ENCODE results near the gene GATA6.
"Not testable (repeated sequence)": the region's sequence is repeated elsewhere in the genome, so short reads cannot be mapped to it uniquely, and the experiment has no call there.

Gene GATA6

DNA sequence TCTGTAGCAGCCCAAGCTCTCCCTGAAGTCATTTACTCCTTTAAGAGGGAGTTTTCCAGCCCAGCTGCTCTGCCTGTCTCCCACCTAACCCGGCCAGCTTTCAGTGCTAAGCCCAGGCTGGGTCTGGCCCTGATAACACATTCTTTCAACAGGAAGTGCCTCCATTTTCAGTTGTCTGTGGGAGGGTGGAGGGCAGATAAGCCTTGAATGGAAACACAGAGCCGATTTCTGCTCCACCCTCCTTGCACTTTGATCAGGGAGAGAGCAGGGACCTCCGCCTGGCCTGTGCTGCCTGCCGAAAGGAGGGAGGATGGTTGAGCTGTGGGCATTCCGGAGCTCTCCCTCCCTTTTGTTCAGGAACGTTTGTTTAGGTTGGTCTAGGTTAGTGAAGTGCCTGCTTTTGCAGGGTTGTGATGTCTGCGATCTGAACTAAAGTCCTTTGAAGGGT lies 24.8 kb downstream of the GATA6 start:
- DNase-seq (ENCODE audit: low spot score): no peak
- TF ChIP-seq, protein P1, sequence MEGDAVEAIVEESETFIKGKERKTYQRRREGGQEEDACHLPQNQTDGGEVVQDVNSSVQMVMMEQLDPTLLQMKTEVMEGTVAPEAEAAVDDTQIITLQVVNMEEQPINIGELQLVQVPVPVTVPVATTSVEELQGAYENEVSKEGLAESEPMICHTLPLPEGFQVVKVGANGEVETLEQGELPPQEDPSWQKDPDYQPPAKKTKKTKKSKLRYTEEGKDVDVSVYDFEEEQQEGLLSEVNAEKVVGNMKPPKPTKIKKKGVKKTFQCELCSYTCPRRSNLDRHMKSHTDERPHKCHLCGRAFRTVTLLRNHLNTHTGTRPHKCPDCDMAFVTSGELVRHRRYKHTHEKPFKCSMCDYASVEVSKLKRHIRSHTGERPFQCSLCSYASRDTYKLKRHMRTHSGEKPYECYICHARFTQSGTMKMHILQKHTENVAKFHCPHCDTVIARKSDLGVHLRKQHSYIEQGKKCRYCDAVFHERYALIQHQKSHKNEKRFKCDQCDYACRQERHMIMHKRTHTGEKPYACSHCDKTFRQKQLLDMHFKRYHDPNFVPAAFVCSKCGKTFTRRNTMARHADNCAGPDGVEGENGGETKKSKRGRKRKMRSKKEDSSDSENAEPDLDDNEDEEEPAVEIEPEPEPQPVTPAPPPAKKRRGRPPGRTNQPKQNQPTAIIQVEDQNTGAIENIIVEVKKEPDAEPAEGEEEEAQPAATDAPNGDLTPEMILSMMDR (IDR thresholded peaks at IDR 0.05; ENCODE audit: borderline replicate concordance, control extremely low read depth, extremely low read depth, insufficient read depth, missing control alignments): no peak
- in situ Hi-C loops (cut with MboI; ENCODE audit: low sequenced_read_pairs, unreplicated experiment): no loop called here

DNA sequence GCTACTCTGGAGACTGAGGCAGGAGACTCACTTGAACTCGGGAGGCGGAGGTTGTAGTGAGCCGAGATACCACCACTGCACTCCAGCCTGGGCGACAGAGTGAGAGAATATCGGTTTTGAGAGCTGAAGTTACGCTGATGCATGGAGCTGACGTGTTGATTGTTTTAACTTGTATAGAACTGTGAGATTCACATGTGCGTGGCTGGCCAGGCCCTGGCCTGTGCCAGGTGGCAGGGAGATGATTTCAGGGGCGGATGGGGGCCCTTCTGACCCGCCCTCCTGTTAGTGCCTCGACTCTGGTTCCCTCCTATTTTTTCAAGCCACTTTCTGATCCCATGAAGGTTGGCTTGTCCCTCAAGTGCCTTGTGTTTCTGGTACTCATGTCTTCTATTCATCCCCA lies 25.7 kb downstream of the GATA6 start:
- no peak for DNase-seq (ENCODE audit: low spot score)
- in situ Hi-C loops (cut with MboI; ENCODE audit: low sequenced_read_pairs, unreplicated experiment): no loop called here
- TF ChIP-seq, protein P1 (IDR thresholded peaks at IDR 0.05; ENCODE audit: borderline replicate concordance, control extremely low read depth, extremely low read depth, insufficient read depth, missing control alignments): no peak

DNA sequence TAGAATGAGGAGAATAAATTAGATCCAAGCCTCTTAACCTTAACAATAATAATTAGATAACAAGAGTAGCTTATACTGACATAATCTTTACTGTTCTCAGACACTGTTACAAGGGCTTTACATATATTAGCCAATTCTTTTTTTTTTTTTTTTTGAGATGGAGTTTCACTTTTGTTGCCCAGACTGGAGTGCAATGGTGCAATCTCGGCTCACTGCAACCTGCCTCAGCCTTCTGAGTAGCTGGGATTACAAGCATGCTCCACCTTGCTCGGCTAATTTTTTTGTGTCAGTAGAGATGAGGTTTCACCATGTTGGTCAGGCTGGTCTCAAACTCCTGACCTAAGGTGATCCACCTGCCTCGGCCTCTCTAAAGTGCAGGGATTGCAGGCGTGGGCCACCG lies 27.6 kb downstream of the GATA6 start:
- DNase-seq (ENCODE audit: low spot score); in situ Hi-C loops (cut with MboI; ENCODE audit: low sequenced_read_pairs, unreplicated experiment): not testable (repeated sequence)

DNA sequence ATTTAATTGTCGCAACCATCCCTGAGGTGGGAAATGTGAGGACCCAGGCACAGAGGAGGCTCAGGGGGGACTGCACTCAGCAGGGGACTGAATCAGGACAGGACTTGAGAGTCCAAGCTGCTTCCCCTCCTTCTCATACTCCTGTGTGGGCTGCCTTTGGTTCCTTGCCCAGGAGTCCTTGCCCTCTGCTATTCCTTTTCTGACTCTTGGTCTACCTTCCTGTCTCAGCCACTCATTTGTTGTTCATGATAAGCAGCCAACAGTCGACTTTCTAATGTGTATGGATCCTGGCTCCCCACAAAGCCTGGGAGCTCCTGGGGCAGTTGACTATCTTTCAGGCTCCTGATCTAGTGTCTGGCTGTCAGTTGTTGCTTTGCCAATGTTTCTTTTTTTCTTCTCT lies 28.3 kb downstream of the GATA6 start:
- no peak for DNase-seq (ENCODE audit: low spot score)
- in situ Hi-C loops (cut with MboI; ENCODE audit: low sequenced_read_pairs, unreplicated experiment): no loop called here
- TF ChIP-seq, protein P1 (IDR thresholded peaks at IDR 0.05; ENCODE audit: borderline replicate concordance, control extremely low read depth, extremely low read depth, insufficient read depth, missing control alignments): no peak

DNA sequence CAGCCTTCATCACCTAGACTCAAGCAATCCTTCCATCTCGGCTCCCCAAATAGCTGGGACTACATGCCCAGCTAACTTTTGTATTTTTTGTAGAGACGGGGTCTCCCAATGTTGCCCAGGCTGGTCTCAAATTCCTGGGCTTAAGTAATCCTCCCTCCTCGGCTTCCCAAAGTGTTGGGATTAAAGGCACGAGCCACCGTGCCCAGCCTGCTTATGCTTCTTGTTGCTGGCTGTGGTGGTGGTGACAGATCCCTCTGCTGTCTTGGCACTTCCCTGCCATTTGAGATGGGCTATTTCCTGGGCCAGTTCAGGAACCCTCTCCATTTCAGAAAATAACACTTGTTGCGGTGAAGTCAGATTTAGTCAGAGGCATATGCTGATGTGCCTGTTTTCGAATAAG lies 28.8 kb downstream of the GATA6 start:
- TF ChIP-seq, protein P1 (IDR thresholded peaks at IDR 0.05; ENCODE audit: borderline replicate concordance, control extremely low read depth, extremely low read depth, insufficient read depth, missing control alignments): no peak
- DNase-seq (ENCODE audit: low spot score): no peak
- in situ Hi-C loops (cut with MboI; ENCODE audit: low sequenced_read_pairs, unreplicated experiment): no loop called here

DNA sequence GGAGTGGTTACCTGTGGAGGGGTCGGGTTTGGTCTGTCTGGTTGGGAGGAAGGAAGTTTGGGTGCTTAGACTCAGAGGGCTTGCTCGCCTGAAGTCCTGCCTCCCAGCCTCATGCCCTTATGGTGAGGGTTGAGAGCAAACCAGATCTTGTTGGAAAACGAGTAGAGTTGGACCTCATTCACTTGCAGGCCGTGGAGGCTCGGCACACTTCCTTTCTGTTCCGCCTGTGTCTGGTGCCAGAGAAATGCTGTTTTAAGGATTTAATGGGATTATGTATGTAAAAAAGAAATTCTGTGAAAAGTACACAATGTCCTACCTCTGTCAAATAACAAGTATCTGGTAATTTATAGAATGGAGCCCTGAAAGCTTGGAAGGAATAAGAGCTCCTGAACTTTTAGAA lies 29.6 kb downstream of the GATA6 start:
- DNase-seq (ENCODE audit: low spot score): no peak
- in situ Hi-C loops (cut with MboI; ENCODE audit: low sequenced_read_pairs, unreplicated experiment): no loop called here

DNA sequence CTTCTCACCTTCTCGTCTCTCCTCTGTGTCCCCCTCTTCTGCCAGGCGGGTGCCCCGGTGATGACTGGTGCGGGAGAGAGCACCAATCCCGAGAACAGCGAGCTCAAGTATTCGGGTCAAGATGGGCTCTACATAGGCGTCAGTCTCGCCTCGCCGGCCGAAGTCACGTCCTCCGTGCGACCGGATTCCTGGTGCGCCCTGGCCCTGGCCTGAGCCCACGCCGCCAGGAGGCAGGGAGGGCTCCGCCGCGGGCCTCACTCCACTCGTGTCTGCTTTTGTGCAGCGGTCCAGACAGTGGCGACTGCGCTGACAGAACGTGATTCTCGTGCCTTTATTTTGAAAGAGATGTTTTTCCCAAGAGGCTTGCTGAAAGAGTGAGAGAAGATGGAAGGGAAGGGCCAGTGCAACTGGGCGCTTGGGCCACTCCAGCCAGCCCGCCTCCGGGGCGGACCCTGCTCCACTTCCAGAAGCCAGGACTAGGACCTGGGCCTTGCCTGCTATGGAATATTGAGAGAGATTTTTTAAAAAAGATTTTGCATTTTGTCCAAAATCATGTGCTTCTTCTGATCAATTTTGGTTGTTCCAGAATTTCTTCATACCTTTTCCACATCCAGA lies 31.3 kb downstream of the GATA6 start:
- in situ Hi-C loops (cut with MboI; ENCODE audit: low sequenced_read_pairs, unreplicated experiment): loop anchor here (10.0 kb wide), 1 partner anchor 56 kb away; no protein-coding TSS in a partner anchor
- DNase-seq (ENCODE audit: low spot score): no peak
- TF ChIP-seq, protein P1 (IDR thresholded peaks at IDR 0.05; ENCODE audit: borderline replicate concordance, control extremely low read depth, extremely low read depth, insufficient read depth, missing control alignments): no peak

More for the DNA sequence above, 29.6 kb downstream of the GATA6 start:
- TF ChIP-seq, protein P1 (IDR thresholded peaks at IDR 0.05; ENCODE audit: borderline replicate concordance, control extremely low read depth, extremely low read depth, insufficient read depth, missing control alignments): no peak

Data from GM13976 (cell line).